Activated T-cell treated with anti-CD3 and anti-CD28 coated beads, Interleukin-2, amount 50 U/mL, for 72 hours (primary cell): ENCODE results near the gene TUBB4A. TPM values are rescaled to one million over a fixed set of nuclear protein-coding genes. Genes with fewer than 3 reads are reported as not detected.

Experiments
- ATAC-seq, 2 donors: fragments of 150-1000 bp; cut with Tn5 transposase; replicated peaks in 1 of 2; 2 replicates each; pipeline ENCODE4 v1.10.0; 2021; ENCODE audit warnings: moderate library complexity in 2 of 2, mild to moderate bottlenecking in 1 of 2
- DNase-seq, 2 donors: peaks; one replicate each; pipeline ENCODE4 v3.0.0; 2021 to 2022; ENCODE audit warnings: mixed read lengths in 1 of 2
- H3K27ac Mint-ChIP-seq: one replicate; pipeline ENCODE4 v1.8.0; 2022; ENCODE audit warnings: mild to moderate bottlenecking, moderate library complexity, mixed read lengths
- H3K27me3 Mint-ChIP-seq: one replicate; pipeline ENCODE4 v1.8.0; 2022; ENCODE audit warnings: low read depth, mixed read lengths
- H3K36me3 Mint-ChIP-seq, 2 donors: one replicate each; pipeline ENCODE4 v1.8.0; 2022; ENCODE audit warnings: mixed read lengths in 2 of 2, mild to moderate bottlenecking in 1 of 2; ENCODE audit not compliant: insufficient read depth in 2 of 2
- H3K4me1 Mint-ChIP-seq: one replicate; pipeline ENCODE4 v1.8.0; 2022; ENCODE audit warnings: low read depth, mixed read lengths
- H3K4me3 Mint-ChIP-seq, 2 donors: one replicate each; pipeline ENCODE4 v1.8.0; 2022; ENCODE audit warnings: mild to moderate bottlenecking in 2 of 2, mixed read lengths in 2 of 2, moderate library complexity in 2 of 2
- H3K9me3 Mint-ChIP-seq, 2 donors: one replicate each; pipeline ENCODE4 v1.8.0; 2022; ENCODE audit warnings: mixed read lengths in 2 of 2
- total RNA-seq, 2 donors: library from RNA; stranded (reverse); gene quantifications; one replicate each; pipeline ENCODE4 v1.2.3, GENCODE V29; 2022

Gene TUBB4A
- total RNA-seq, 2 donors from 2014 or later = 8.7 to 11.9 TPM

DNA sequence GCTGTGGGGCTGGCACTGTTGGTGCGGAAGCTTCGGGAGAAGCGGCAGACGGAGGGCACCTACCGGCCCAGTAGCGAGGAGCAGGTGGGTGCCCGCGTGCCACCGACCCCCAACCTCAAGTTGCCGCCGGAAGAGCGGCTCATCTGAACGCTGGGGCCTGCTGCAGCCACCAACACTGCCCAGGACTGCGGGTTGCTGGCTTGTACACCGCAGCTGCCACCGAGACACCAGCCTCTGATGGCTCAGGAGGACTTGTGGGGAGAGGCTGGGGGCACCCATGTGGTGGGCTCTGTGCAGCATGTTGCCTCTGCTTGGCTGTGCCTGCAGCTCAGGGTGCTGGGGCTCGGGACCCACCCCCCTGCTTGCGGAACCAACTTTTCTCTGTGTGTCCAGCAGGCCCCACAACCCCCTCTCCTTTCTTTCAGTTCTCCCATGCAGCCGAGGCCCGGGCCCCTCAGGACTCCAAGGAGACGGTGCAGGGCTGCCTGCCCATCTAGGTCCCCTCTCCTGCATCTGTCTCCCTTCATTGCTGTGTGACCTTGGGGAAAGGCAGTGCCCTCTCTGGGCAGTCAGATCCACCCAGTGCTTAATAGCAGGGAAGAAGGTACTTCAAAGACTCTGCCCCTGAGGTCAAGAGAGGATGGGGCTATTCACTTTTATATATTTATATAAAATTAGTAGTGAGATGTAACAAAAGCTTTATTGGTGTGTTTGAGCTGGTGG lies 35.4 kb downstream of the TUBB4A start:
- H3K27ac Mint-ChIP-seq = no peak overlapping the region
- no peaks in the 10 kb centered on the region for H3K27me3 Mint-ChIP-seq
- DNase-seq (no peak), ATAC-seq (no peak)
- no peaks in the 10 kb centered on the region for H3K9me3 Mint-ChIP-seq
- H3K36me3 Mint-ChIP-seq = peaks cover 0 to 2% of the 10 kb centered on the region in 2 donors
- peaks cover 6% of the 10 kb centered on the region for H3K4me1 Mint-ChIP-seq
- H3K4me3 Mint-ChIP-seq = no peak overlapping the region

DNA sequence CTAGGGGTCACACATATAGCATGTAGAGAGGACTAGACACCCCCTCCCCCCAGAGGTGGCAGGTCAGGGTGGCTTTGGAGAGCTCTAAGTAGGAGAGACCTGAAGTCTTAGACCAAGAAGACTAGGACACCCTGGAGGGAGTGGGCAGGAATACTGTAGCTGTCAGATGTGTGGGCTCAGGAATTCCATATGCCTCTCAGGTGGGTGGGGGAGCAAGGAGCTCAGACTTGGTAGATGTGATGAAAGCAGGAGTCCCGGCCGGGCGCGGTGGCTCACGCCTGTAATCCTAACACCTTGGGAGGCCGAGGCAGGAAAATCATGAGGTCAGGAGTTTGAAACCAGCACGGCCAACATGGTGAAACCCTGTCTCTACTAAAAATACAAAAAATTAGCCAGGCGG lies 36.4 kb downstream of the TUBB4A start:
- ATAC-seq (no peak), DNase-seq (no peak)
- Mint-ChIP-seq H3K9me3 (no peaks in the 10 kb centered on the region), H3K27ac (no peak overlapping the region), H3K36me3 (peaks cover 0 to 2% of the 10 kb centered on the region in 2 donors), H3K4me1 (peaks cover 6% of the 10 kb centered on the region), H3K4me3 (no peak overlapping the region), H3K27me3 (no peaks in the 10 kb centered on the region)

DNA sequence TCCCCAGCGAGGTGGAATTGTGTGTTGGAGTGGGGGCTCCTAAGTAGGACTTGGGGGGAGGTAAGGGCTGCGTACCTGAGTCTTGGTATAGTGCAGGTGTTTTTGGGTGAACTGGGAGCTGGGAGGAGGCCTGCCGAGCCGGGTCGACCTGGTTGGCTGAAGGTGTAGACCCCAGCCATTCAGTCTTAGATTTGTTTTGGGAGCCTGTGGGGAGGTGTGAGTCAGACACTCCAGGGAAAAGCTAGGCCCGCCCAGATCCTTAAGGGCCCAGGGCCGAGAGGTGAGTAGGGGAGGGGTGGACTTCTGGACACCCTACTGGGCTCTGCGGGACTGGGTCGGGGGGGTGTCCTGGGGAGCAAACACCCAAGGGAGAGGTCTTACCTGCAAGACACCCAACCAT lies 37.1 kb downstream of the TUBB4A start:
- Mint-ChIP-seq H3K27me3 (no peaks in the 10 kb centered on the region), H3K36me3 (peaks cover 1 to 3% of the 10 kb centered on the region in 2 donors), H3K4me3 (peak overlapping the region; percentile 6 to 68), H3K9me3 (no peaks in the 10 kb centered on the region), H3K4me1 (peaks cover 9% of the 10 kb centered on the region), H3K27ac (no peak overlapping the region)
- ATAC-seq (no peak), DNase-seq (no peak)

DNA sequence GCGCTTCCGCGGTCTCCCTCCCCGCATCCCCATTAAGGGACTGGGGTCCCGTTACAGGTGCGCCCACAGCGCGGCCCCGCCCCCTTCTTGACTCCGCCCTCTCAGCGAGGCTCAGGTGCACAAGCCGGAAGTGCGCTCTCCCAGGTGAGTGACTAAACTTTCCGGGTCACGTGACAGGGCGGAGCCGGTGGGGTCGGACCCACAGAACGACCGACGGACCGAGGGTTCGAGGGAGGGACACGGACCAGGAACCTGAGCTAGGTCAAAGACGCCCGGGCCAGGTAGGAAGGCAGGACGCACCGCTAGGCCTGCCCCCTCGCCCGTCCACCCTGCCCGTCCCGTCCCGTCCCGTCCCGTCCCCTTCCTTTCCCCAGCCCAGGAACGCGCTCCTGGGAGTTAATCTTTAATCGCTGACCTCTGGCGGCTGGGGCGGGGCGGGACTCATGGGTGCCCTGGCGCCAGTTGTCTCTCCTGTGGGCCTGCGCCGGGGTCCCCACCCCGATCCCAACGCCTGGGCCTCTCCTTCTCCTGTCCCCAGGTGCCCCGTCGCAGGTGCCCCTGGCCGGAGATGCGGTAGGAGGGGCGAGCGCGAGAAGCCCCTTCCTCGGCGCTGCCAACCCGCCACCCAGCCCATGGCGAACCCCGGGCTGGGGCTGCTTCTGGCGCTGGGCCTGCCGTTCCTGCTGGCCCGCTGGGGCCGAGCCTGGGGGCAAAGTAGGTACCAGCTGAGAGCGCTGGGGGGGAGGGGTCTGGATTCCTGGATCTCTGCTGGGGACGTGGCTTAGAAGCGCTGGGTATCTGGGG lies 37.8 kb downstream of the TUBB4A start, which contains the start of gene CRB3:
TSS of gene CRB3 (plus strand) at position 202 of the 804 bp plus-strand sequence. CDS start at position 633, 431 bp downstream.
- Mint-ChIP-seq H3K4me3 (peak within 1 kb of the TSS; percentile 61 to 68), H3K27ac (no peak within 1 kb of the TSS), H3K36me3 (peaks cover 2 to 4% of the 10 kb centered on the region in 2 donors), H3K27me3 (no peaks in the 10 kb centered on the region), H3K4me1 (peaks cover 11% of the 10 kb centered on the region), H3K9me3 (no peaks in the 10 kb centered on the region)
- ATAC-seq = no peak
- peak; percentile 29 to 34 for DNase-seq

DNA sequence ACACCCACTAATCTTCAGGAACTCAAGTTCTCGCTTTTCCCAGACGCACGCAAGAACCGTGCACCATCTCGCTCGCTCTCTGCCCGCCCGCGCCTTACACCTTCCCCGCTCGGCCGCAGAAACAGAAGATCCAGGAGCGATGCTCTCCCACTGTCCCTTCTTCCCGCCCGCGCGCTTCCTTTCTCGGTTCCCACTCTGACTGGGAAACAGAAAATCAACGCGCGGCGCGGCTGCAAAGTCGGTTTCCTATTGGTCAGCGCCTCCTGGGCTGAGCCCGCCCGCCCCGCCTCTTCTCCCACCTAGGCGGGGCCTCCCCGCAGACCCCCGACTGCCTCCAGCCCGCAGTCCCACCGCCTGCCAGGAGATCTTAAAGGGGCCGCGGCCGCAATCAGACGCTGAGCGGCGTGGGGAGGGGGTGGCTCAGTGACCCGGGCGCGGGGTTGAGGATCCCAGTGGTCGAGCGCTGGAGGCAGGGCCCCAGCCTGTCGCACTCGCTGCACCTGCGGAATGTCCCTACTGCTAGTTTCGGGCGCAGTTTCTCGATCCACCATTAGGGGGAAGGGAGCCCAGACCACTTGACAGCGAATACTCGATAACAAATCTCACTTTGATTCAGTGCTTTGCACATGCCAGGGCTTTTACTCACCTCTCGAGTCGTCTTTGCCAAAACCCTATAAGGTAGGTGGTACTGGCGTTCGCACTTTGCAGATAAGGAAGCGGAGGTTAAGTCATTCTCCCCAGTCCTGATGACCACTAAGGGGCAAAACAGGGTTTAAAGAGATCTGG lies 41.8 kb downstream of the TUBB4A start:
- peaks cover 24% of the 10 kb centered on the region for H3K4me1 Mint-ChIP-seq
- no peaks in the 10 kb centered on the region for H3K27me3 Mint-ChIP-seq
- H3K9me3 Mint-ChIP-seq = no peaks in the 10 kb centered on the region
- H3K36me3 Mint-ChIP-seq = peaks cover 4 to 11% of the 10 kb centered on the region in 2 donors
- ATAC-seq = peak; percentile 83 to 85
- DNase-seq = peak; percentile 97 to 98
- peak overlapping the region; percentile 53 for H3K27ac Mint-ChIP-seq
- peak overlapping the region; percentile 94 to 96 for H3K4me3 Mint-ChIP-seq

DNA sequence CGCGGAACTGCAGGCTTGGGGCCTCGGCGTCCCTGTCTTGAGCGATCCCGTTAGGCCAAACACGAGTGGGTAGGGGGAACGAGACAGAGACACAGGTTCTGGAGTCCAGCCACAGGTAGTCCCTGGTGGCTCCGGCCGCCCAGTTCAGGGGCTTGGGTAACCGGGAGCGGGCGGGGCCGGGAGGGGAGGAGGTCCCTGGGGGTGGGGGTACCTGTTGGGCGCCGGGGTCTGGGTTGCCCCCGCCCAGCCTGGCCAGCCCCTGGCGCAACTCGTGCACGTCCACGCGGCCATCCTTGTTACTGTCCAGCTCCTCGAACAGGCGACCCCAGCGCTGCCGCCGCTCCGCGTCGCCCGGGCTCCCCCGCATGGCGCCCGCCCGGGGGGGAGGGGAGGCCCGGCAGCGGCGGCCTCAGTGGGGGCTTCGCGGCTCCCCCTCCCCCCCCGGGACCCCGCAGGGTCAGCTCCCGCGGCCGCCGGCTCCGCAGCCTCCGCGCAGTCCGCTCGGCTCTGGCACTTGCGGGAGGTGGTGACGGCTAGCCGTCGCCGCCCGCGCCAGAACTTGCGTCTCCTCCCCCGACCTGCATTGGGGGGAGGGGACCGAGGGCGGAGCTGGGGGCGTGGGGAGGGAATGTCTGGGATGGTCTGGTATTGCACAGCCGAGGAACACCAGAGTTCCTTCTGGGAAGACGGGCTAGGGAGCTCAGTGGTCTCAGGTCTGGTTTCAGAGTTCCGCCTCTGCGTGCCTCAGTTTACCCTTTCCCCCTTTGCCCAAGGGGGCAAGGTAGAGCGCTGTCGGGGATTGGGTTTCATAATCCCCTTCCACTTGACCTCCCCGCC lies 42.6 kb downstream of the TUBB4A start, which contains the start of gene SLC25A23:
TSS of gene SLC25A23 (minus strand) at position 531 of the 837 bp plus-strand sequence. CDS start at position 367, 164 bp downstream.
- Mint-ChIP-seq H3K27me3 (no peaks in the 10 kb centered on the region), H3K4me3 (peak within 1 kb of the TSS; percentile 94 to 96), H3K9me3 (peaks cover 0 to 2% of the 10 kb centered on the region in 2 donors), H3K4me1 (peaks cover 18% of the 10 kb centered on the region), H3K36me3 (peaks cover 4 to 18% of the 10 kb centered on the region in 2 donors), H3K27ac (peak within 1 kb of the TSS; percentile 53)
- ATAC-seq (peak; percentile 20 to 38), DNase-seq (peak; percentile 66 to 69)

DNA sequence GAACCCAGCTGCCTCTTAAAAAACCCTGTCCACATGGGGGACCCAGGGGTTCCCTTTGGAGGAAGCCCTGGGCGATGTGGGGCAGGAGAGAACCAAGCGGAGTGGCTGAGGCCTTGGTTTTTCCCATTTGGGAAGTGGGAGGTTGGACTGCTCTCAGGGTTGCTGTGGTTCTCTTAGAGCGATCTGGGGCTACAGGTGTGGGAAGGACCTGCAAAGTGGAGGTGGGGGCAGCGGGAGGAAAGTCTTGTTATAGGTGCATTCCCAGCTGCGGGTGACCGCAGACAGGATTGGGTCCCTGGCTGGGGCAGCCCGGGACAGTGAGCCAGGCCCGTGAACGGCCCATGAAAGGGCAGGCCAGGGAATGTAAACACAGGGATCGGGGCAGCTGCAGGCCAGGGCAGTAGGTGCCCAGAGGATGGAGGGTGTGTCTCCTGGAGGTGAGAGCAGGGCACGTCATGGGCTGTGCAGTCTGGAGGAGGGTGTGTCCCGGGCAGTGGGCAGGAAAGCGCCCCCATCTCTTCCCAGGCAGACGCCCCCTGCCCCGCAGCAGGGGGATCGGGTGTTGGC lies 43.3 kb downstream of the TUBB4A start:
- Mint-ChIP-seq H3K36me3 (peaks cover 4 to 21% of the 10 kb centered on the region in 2 donors), H3K4me1 (peaks cover 18% of the 10 kb centered on the region), H3K9me3 (peaks cover 0 to 2% of the 10 kb centered on the region in 2 donors), H3K27ac (no peak overlapping the region), H3K27me3 (no peaks in the 10 kb centered on the region), H3K4me3 (peak overlapping the region; percentile 88 to 95)
- ATAC-seq = no peak
- DNase-seq = no peak

DNA sequence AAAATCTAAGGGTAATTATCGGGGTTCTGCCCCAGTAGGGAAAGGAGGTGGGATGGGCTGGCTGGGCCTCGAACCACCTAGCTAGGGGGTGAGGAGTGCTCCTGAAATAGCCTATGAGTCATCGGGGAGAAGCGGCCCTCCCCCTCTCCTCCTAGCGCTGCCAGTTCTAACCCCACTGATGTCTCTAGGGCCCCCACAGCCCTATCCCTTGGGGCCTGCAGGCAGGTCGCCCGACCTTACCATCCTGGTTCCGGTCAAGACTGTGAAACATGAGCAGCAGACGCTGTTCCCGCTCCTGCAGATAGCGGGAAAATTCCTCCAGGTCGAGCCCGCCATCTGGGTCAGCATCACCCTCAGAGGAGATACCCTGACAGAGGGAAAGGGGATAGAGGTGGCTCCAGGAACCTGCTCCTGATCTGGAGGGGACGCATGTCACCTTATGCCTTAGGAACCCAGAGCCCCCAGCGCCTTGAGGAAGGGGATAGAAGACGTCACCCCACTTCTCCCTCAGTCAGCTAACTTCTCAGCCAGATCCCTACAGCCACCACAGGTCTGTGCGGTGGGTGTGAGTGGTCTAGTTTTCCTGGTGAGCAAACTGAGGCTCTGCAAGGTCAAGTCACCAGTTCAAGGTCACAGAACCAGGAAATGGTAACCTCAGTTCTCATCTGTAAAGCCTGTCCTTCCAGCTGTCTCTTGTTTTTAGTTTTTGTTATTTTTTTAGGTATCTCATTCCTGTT lies 44.0 kb downstream of the TUBB4A start:
- H3K4me1 Mint-ChIP-seq = peaks cover 18% of the 10 kb centered on the region
- H3K4me3 Mint-ChIP-seq = peak overlapping the region; percentile 88 to 95
- H3K36me3 Mint-ChIP-seq = peaks cover 7 to 26% of the 10 kb centered on the region in 2 donors
- DNase-seq (no peak), ATAC-seq (no peak)
- no peak overlapping the region for H3K27ac Mint-ChIP-seq
- H3K27me3 Mint-ChIP-seq = no peaks in the 10 kb centered on the region
- peaks cover 1 to 4% of the 10 kb centered on the region in 2 donors for H3K9me3 Mint-ChIP-seq

DNA sequence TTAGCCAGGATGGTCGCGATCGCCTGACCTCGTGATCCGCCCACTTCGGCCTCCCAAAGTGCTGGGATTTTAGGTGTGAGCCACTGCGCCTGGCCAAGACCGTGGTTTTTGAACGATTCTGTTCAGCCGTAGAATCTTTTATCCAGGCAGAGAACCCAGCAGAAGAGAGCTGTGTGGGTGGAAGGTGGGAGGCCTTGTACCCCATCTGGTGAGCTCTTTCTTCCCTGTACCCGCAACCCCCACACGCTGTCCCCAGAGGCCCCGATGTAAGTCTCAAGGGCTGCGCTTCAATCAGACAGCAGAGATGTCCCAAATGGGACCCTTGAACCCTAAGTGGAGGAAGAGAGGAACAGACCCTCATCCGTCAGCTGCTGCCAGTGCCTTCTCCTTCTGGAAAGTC lies 46.2 kb downstream of the TUBB4A start:
- no peak overlapping the region for H3K27ac Mint-ChIP-seq
- H3K4me1 Mint-ChIP-seq = peaks cover 18% of the 10 kb centered on the region
- no peak for DNase-seq
- peaks cover 9 to 29% of the 10 kb centered on the region in 2 donors for H3K36me3 Mint-ChIP-seq
- ATAC-seq = no peak
- peaks cover 1 to 4% of the 10 kb centered on the region in 2 donors for H3K9me3 Mint-ChIP-seq
- H3K4me3 Mint-ChIP-seq = no peak overlapping the region
- no peaks in the 10 kb centered on the region for H3K27me3 Mint-ChIP-seq

DNA sequence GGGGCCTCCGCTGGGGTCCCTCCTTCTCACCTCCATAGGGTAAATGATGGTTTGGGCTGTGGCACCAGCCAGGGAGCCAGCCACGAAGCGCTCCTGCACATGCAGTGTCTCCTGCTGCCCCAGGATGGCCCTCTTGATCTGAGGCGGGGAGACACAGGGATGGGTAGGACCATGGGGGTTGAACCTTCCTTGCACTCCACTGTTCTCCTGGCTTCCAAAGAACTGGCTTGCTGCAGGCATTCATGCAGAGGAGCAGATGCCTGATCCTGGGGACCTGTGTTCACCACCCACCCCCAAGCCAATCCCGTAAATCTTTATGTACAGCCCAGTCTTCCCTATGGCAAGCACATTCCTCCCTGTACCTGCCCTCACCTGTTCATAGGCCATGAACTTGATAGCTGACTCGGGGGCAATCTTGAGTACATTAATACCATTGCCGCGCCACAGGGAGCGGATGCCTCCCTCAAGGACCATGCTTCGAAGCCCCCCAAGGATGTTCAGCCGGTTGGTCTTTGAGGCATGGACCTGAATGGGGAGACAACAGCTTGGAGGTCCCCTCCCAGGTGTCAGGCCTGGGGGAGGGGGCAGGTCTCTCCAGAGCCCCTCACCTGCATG lies 48.1 kb downstream of the TUBB4A start:
- Mint-ChIP-seq H3K27me3 (no peaks in the 10 kb centered on the region), H3K36me3 (peaks cover 7 to 27% of the 10 kb centered on the region in 2 donors), H3K27ac (no peak overlapping the region), H3K9me3 (peaks cover 1 to 4% of the 10 kb centered on the region in 2 donors), H3K4me3 (no peak overlapping the region), H3K4me1 (peaks cover 11% of the 10 kb centered on the region)
- DNase-seq (no peak), ATAC-seq (no peak)

DNA sequence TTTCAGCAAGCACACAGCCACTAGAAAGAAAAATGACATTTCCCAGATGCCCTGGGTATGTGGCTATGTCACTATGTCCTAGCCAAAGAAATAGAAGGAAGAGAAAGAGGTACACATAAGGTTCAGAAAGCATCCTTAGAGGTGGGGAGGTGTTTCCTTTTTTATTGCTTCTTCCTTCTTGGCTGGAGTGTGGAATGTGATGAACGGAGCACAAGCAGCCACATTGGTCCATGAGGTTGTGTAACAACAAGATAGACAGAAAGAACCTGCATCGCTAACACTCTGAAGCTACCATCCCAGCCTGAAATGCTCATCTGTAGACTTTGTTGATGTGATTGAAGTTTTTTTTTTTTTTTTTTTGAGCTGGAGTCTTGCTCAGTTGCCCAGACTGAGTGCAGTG lies 49.2 kb downstream of the TUBB4A start:
- H3K27ac Mint-ChIP-seq = no peak overlapping the region
- peaks cover 7 to 25% of the 10 kb centered on the region in 2 donors for H3K36me3 Mint-ChIP-seq
- ATAC-seq (no peak), DNase-seq (no peak)
- H3K27me3 Mint-ChIP-seq = no peaks in the 10 kb centered on the region
- H3K9me3 Mint-ChIP-seq = peaks cover 1 to 4% of the 10 kb centered on the region in 2 donors
- no peak overlapping the region for H3K4me3 Mint-ChIP-seq
- H3K4me1 Mint-ChIP-seq = no peaks in the 10 kb centered on the region
